ENCODE results near the gene CENPP.

The CENPP gene

GRCh38 chr9:92664394-92665152 is 338.8 kb downstream of the CENPP start:
- DNase-seq = no peak

GRCh38 chr9:92665836-92666235 is 340.1 kb downstream of the CENPP start:
- DNase-seq = no peak

GRCh38 chr9:92666236-92666635 is 340.5 kb downstream of the CENPP start:
- no peak for DNase-seq

GRCh38 chr9:92666912-92667532 is 341.3 kb downstream of the CENPP start:
- DNase-seq = no peak

GRCh38 chr9:92668746-92669526 is 343.2 kb downstream of the CENPP start:
- peak; percentile 52 to 55 for DNase-seq

GRCh38 chr9:92669527-92669889 is 343.8 kb downstream of the CENPP start:
- peak in 1 of 2 donors; percentile 31 for DNase-seq

Data from activated CD4-positive, alpha-beta T cell treated with anti-CD3 and anti-CD28 coated beads for 4 hours (primary cell).